HFF-Myc (cell line): Measurements from ENCODE around the gene SESTD1.

Experiments used
- DNase-seq: peaks from one replicate; pipeline ENCODE4 v3.0.0-alpha.2; 2011; ENCODE audit warnings: low read depth; ENCODE audit errors: extremely low read depth
- H3K4me3 ChIP-seq: replicated peaks from 2 replicates; pipeline ENCODE4 v1.5.1; 2011; ENCODE audit warnings: low read depth, mild to moderate bottlenecking, control low read depth, low read length
- TF ChIP-seq, protein P1 (sequence below): IDR thresholded peaks from 2 replicates; pipeline ENCODE4 v1.5.1; 2012; ENCODE audit warnings: mild to moderate bottlenecking, low read depth, low read length, control low read depth; ENCODE audit errors: missing control alignments

Gene SESTD1

DNA sequence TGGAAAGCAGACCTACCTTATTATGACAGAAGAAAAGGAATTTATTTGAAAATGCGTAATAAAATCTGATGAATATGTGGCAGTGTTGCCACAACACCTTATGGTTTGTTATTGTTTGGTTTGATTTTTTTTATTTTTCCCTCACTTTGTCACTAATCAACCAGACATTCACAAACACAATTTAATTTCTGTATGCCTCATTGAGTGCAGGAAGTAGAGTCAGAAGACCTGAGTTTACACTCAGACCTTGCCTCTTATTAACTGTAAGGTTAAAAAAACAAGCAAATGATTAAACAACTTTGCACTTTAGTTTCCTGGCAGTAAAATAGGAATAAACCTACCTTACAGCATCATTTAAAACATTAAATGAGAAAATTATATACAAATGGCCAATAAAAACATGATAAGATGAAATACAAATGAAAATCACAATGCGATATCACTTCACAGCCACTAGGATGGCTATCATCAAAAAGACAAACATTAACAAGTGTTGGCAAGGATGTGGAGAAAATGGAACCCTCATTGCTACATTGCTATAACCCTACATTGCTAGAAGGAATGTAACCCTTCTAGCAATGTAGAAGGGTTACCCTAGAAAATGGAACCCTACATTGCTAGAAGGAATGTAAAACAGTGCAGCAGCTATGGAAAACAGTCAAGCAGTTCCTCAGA is 3.3 kb downstream of the SESTD1 start:
- no peak for DNase-seq
- TF ChIP-seq, protein P1, sequence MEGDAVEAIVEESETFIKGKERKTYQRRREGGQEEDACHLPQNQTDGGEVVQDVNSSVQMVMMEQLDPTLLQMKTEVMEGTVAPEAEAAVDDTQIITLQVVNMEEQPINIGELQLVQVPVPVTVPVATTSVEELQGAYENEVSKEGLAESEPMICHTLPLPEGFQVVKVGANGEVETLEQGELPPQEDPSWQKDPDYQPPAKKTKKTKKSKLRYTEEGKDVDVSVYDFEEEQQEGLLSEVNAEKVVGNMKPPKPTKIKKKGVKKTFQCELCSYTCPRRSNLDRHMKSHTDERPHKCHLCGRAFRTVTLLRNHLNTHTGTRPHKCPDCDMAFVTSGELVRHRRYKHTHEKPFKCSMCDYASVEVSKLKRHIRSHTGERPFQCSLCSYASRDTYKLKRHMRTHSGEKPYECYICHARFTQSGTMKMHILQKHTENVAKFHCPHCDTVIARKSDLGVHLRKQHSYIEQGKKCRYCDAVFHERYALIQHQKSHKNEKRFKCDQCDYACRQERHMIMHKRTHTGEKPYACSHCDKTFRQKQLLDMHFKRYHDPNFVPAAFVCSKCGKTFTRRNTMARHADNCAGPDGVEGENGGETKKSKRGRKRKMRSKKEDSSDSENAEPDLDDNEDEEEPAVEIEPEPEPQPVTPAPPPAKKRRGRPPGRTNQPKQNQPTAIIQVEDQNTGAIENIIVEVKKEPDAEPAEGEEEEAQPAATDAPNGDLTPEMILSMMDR: no peak

DNA sequence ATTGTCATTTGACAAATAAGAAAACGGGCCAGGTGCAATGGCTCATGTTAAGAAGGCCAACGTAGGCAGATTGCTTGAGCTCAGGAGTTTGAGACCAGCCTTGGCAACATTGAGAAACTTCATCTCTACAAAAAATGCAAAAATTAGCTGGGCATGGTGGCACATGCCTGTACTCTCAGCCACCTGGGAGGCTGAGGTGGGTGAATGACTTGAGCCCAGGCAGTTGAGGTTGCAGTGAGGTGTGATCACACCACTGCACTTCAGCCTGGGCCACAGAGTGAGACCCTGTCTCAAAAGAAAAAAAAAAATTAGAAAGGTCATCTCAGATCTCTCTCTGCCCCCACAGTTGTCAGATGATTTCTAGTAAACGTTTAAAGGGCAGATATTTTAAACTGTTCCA is 4.4 kb downstream of the SESTD1 start:
- DNase-seq: no peak
- no peak overlapping the region for H3K4me3 ChIP-seq
- TF ChIP-seq, protein P1: no peak

More for the DNA sequence above, 3.3 kb downstream of the SESTD1 start:
- H3K4me3 ChIP-seq: no peak overlapping the region

DNA sequence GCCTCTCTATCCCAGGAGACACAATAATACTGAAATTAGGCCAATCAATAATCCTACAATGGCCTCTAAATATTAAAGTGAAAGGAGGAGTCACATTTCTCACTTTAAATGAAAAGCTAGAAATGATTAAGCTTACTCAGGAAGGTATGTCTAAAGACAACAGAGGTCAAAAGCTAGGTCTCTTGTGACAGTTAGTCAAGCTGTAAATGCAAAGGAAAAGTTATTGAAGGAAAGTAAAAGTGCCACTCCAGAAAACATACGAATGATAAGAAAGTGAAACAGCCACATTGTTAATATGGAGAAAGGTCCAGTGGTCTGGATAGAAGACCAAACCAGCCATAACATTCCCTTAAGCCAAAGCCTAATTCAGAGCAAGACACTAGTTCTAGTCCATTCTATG is 9.5 kb downstream of the SESTD1 start:
- TF ChIP-seq, protein P1: no peak
- no peak overlapping the region for H3K4me3 ChIP-seq
- DNase-seq: no peak

DNA sequence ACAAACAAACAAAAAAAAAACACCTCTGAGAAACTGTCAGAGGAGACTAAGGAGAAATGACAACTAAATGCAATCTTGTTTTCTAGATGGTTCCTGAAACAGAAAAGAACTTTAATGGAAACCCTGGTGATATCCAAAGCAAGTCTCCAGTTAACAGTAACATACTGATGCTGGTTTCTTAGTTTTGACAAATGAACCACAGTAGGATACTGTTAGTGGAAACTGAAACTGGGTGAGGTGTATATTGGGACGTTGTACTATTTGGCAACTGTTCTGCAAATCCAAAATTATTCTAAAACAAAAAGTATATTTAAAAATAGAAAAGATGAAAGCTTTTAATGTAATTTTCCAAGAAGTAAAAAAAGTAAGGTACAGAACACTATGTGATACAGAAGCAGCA is 11.4 kb downstream of the SESTD1 start:
- DNase-seq: no peak
- TF ChIP-seq, protein P1: no peak
- H3K4me3 ChIP-seq: no peak overlapping the region

DNA sequence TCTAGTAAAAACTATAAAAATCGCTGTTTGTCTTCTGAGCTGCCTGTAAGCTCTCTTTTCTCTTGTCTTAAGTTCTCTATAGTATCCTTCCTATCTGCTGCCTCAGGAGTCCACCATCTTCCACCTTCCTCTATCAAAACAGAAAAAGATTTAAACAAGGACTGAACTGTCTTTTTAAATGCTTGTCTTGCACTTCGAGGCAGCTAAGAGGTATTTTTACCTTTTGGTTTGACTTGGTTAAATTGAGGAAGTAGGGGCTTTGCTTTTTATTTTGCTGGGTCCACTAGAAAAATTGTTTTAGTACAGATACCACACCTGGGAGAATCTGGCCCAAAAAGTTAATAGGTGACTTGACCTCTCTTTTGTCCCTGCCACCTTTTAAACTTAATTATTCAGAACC is 12.2 kb downstream of the SESTD1 start:
- H3K4me3 ChIP-seq: no peak overlapping the region
- DNase-seq: no peak
- TF ChIP-seq, protein P1: no peak

DNA sequence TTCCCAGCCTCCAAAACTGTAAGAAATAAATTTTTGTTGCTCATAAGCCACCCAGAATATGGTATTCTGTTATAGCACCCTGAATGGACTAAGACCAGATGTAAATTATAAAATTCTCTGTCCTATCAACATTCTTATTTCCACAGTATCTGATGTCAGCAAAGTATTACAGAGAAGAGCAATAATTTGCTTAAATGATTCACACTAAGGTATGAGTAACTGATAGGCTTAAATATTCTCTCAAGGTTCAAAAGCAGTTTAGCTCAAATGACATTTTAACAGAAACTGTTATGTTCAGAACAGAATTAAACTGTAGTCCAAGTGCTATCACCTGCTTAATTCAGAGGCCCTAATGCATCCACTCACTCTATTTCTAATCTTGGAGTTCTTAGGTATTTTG is 12.8 kb downstream of the SESTD1 start:
- H3K4me3 ChIP-seq: no peak overlapping the region
- TF ChIP-seq, protein P1: no peak
- DNase-seq: no peak
